ENCODE results near the gene ZAP70. TPM values are rescaled to one million over a fixed set of nuclear protein-coding genes. Genes with fewer than 3 reads are reported as not detected.
"Not testable (repeated sequence)": the region's sequence is repeated elsewhere in the genome, so short reads cannot be mapped to it uniquely, and the experiment has no call there.

Gene ZAP70
- total RNA-seq = 100 to 1,000 TPM; 164 to 190 TPM

- Mint-ChIP-seq H3K27ac (peak within 1 kb of the TSS; percentile 97), H3K4me3 (peak within 1 kb of the TSS; percentile 93 to 96), H3K4me1 (ENCODE audit: low read depth) (peaks cover 87% of the 10 kb centered on the region), H3K9me3 (peaks cover 0 to 1% of the 10 kb centered on the region in 2 donors), H3K27me3 (ENCODE audit: low read depth) (no peaks in the 10 kb centered on the region), H3K36me3 (ENCODE audit: insufficient read depth in 2 of 2) (peaks cover 6 to 10% of the 10 kb centered on the region in 2 donors)
- DNase-seq = peak; percentile 67 to 71
- peak; percentile 67 to 70 for ATAC-seq (replicated peaks in 1 of 2)
Observed at GRCh38 chr2:97713296-97714083, at the start of gene ZAP70. Gene ZAP70, plus strand, starts transcription at chr2:97713576. Its CDS starts 10,461 bp downstream, at chr2:97724037.

GRCh38 chr2:97663626-97663961, 49.8 kb upstream of the ZAP70 start:
- Mint-ChIP-seq H3K9me3 (no peaks in the 10 kb centered on the region), H3K27ac (peak overlapping the region; percentile 96), H3K27me3 (ENCODE audit: low read depth) (no peaks in the 10 kb centered on the region), H3K4me3 (peak overlapping the region; percentile 91 to 94), H3K36me3 (ENCODE audit: insufficient read depth in 2 of 2) (peaks cover 3 to 11% of the 10 kb centered on the region in 2 donors), H3K4me1 (ENCODE audit: low read depth) (peaks cover 34% of the 10 kb centered on the region)
- ATAC-seq (replicated peaks in 1 of 2) = no peak
- DNase-seq = no peak

- Mint-ChIP-seq H3K36me3 (ENCODE audit: insufficient read depth in 2 of 2) (peaks cover 3 to 9% of the 10 kb centered on the region in 2 donors), H3K27ac (peak within 1 kb of the TSS; percentile 96), H3K27me3 (ENCODE audit: low read depth) (no peaks in the 10 kb centered on the region), H3K9me3 (no peaks in the 10 kb centered on the region), H3K4me1 (ENCODE audit: low read depth) (peaks cover 34% of the 10 kb centered on the region), H3K4me3 (peak within 1 kb of the TSS; percentile 94)
- DNase-seq = peak; percentile 98 to 99
- ATAC-seq (replicated peaks in 1 of 2) = peak; percentile 78 to 80
Observed at GRCh38 chr2:97663962-97664635, 49.3 kb upstream of the ZAP70 start, which contains the start of gene ACTR1B. Gene ACTR1B, minus strand, starts transcription at chr2:97664044. Its CDS starts 154 bp downstream, at chr2:97663890.

GRCh38 chr2:97664636-97664970, 48.8 kb upstream of the ZAP70 start:
- H3K9me3 Mint-ChIP-seq = no peaks in the 10 kb centered on the region
- peaks cover 3 to 9% of the 10 kb centered on the region in 2 donors for H3K36me3 Mint-ChIP-seq (ENCODE audit: insufficient read depth in 2 of 2)
- H3K4me3 Mint-ChIP-seq = peak overlapping the region; percentile 79 to 94
- peak overlapping the region; percentile 55 for H3K27ac Mint-ChIP-seq
- DNase-seq = no peak
- no peaks in the 10 kb centered on the region for H3K27me3 Mint-ChIP-seq (ENCODE audit: low read depth)
- H3K4me1 Mint-ChIP-seq (ENCODE audit: low read depth) = peaks cover 34% of the 10 kb centered on the region
- ATAC-seq (replicated peaks in 1 of 2) = no peak

- H3K4me1 Mint-ChIP-seq (ENCODE audit: low read depth) = peaks cover 27% of the 10 kb centered on the region
- H3K27me3 Mint-ChIP-seq (ENCODE audit: low read depth) = no peaks in the 10 kb centered on the region
- no peaks in the 10 kb centered on the region for H3K9me3 Mint-ChIP-seq
- no peak within 1 kb of the TSS for H3K27ac Mint-ChIP-seq
- H3K4me3 Mint-ChIP-seq = no peak within 1 kb of the TSS
- DNase-seq = no peak
- H3K36me3 Mint-ChIP-seq (ENCODE audit: insufficient read depth in 2 of 2) = peaks cover 0 to 4% of the 10 kb centered on the region in 2 donors
- no peak for ATAC-seq (replicated peaks in 1 of 2)
Observed at GRCh38 chr2:97669448-97669847, 43.9 kb upstream of the ZAP70 start, which contains the start of gene C2orf92. Gene C2orf92, plus strand, starts transcription at chr2:97669713. Its CDS starts 76 bp downstream, at chr2:97669789.

- DNase-seq (no peak), ATAC-seq (replicated peaks in 1 of 2) (no peak)
- H3K27me3 Mint-ChIP-seq (ENCODE audit: low read depth) = no peaks in the 10 kb centered on the region
- H3K9me3 Mint-ChIP-seq = no peaks in the 10 kb centered on the region
- no peak overlapping the region for H3K27ac Mint-ChIP-seq
- no peak overlapping the region for H3K4me3 Mint-ChIP-seq
- peaks cover 27% of the 10 kb centered on the region for H3K4me1 Mint-ChIP-seq (ENCODE audit: low read depth)
- peaks cover 0 to 4% of the 10 kb centered on the region in 2 donors for H3K36me3 Mint-ChIP-seq (ENCODE audit: insufficient read depth in 2 of 2)
Observed at GRCh38 chr2:97670471-97670870, 42.9 kb upstream of the ZAP70 start.

- H3K4me1 Mint-ChIP-seq (ENCODE audit: low read depth) = peaks cover 29% of the 10 kb centered on the region
Observed at GRCh38 chr2:97671526-97671925, 41.9 kb upstream of the ZAP70 start.

GRCh38 chr2:97672606-97673140, 40.7 kb upstream of the ZAP70 start:
- not testable (repeated sequence) for DNase-seq; ATAC-seq (replicated peaks in 1 of 2); H3K27me3 Mint-ChIP-seq (ENCODE audit: low read depth); H3K9me3 Mint-ChIP-seq; H3K36me3 Mint-ChIP-seq (ENCODE audit: insufficient read depth in 2 of 2)
- Mint-ChIP-seq H3K27ac (peak overlapping the region; percentile 70), H3K4me1 (ENCODE audit: low read depth) (peaks cover 39% of the 10 kb centered on the region), H3K4me3 (peak overlapping the region; percentile 69 to 76)

More at GRCh38 chr2:97671526-97671925, 41.9 kb upstream of the ZAP70 start:
- ATAC-seq (replicated peaks in 1 of 2) = no peak
- no peak overlapping the region for H3K4me3 Mint-ChIP-seq
- H3K27ac Mint-ChIP-seq = no peak overlapping the region
- DNase-seq = no peak
- peaks cover 0 to 4% of the 10 kb centered on the region in 2 donors for H3K36me3 Mint-ChIP-seq (ENCODE audit: insufficient read depth in 2 of 2)
- H3K9me3 Mint-ChIP-seq = no peaks in the 10 kb centered on the region
- H3K27me3 Mint-ChIP-seq (ENCODE audit: low read depth) = no peaks in the 10 kb centered on the region

- H3K27me3 Mint-ChIP-seq (ENCODE audit: low read depth) = no peaks in the 10 kb centered on the region
- peaks cover 0 to 8% of the 10 kb centered on the region in 2 donors for H3K36me3 Mint-ChIP-seq (ENCODE audit: insufficient read depth in 2 of 2)
- DNase-seq (peak; percentile 48 to 66), ATAC-seq (replicated peaks in 1 of 2) (peak; percentile 81 to 84)
- H3K4me3 Mint-ChIP-seq = peak overlapping the region; percentile 69 to 76
- peaks cover 44% of the 10 kb centered on the region for H3K4me1 Mint-ChIP-seq (ENCODE audit: low read depth)
- peak overlapping the region; percentile 75 for H3K27ac Mint-ChIP-seq
- H3K9me3 Mint-ChIP-seq = no peaks in the 10 kb centered on the region
Observed at GRCh38 chr2:97673182-97673914, 40.0 kb upstream of the ZAP70 start.

- H3K27me3 Mint-ChIP-seq (ENCODE audit: low read depth) = no peaks in the 10 kb centered on the region
- no peaks in the 10 kb centered on the region for H3K9me3 Mint-ChIP-seq
- peaks cover 46% of the 10 kb centered on the region for H3K4me1 Mint-ChIP-seq (ENCODE audit: low read depth)
- peak overlapping the region; percentile 75 for H3K27ac Mint-ChIP-seq
- H3K4me3 Mint-ChIP-seq = peak overlapping the region; percentile 69 to 76
- peaks cover 0 to 8% of the 10 kb centered on the region in 2 donors for H3K36me3 Mint-ChIP-seq (ENCODE audit: insufficient read depth in 2 of 2)
- peak; percentile 66 to 73 for ATAC-seq (replicated peaks in 1 of 2)
- peak; percentile 60 to 72 for DNase-seq
Observed at GRCh38 chr2:97673915-97674283, 39.5 kb upstream of the ZAP70 start.

- no peaks in the 10 kb centered on the region for H3K27me3 Mint-ChIP-seq (ENCODE audit: low read depth)
- H3K36me3 Mint-ChIP-seq (ENCODE audit: insufficient read depth in 2 of 2) = peaks cover 0 to 11% of the 10 kb centered on the region in 2 donors
- H3K9me3 Mint-ChIP-seq = no peaks in the 10 kb centered on the region
- no peak overlapping the region for H3K27ac Mint-ChIP-seq
- no peak for ATAC-seq (replicated peaks in 1 of 2)
- H3K4me3 Mint-ChIP-seq = no peak overlapping the region
- peaks cover 46% of the 10 kb centered on the region for H3K4me1 Mint-ChIP-seq (ENCODE audit: low read depth)
- no peak for DNase-seq
Observed at GRCh38 chr2:97675430-97676113, 37.8 kb upstream of the ZAP70 start.

- DNase-seq = no peak
- H3K4me3 Mint-ChIP-seq = peak overlapping the region in 1 of 2 donors; percentile 13
- peaks cover 46% of the 10 kb centered on the region for H3K4me1 Mint-ChIP-seq (ENCODE audit: low read depth)
- peaks cover 0 to 11% of the 10 kb centered on the region in 2 donors for H3K36me3 Mint-ChIP-seq (ENCODE audit: insufficient read depth in 2 of 2)
- H3K9me3 Mint-ChIP-seq = no peaks in the 10 kb centered on the region
- H3K27ac Mint-ChIP-seq = no peak overlapping the region
- no peaks in the 10 kb centered on the region for H3K27me3 Mint-ChIP-seq (ENCODE audit: low read depth)
- ATAC-seq (replicated peaks in 1 of 2) = peak; percentile 55 to 62
Observed at GRCh38 chr2:97676620-97677019, 36.8 kb upstream of the ZAP70 start.
